Activated naive CD8-positive, alpha-beta T cell treated with anti-CD3 and anti-CD28 coated beads, Interleukin-2, amount 50 U/mL, for 16 hours (primary cell): ENCODE results near the gene MRTFA.
"Not testable (repeated sequence)": the region's sequence is repeated elsewhere in the genome, so short reads cannot be mapped to it uniquely, and the experiment has no call there.

Source experiments
- DNase-seq: peaks from one replicate; pipeline ENCODE4 v3.0.0-alpha.2; 2020; ENCODE audit warnings: low read depth, low spot score

The MRTFA gene

GRCh38 chr22:40636380-40637182 is at the start of gene MRTFA:
TSS of gene MRTFA (minus strand) at chr22:40636719.
- DNase-seq, result peak; percentile 98

- no peak for DNase-seq
These were observed 48.9 kb upstream of the MRTFA start for GRCh38 chr22:40685406-40685805.

- DNase-seq, result no peak
These were observed 48.2 kb upstream of the MRTFA start for GRCh38 chr22:40684728-40685127.

- no peak for DNase-seq
These were observed 44.9 kb upstream of the MRTFA start for GRCh38 chr22:40681451-40681850.

- no peak for DNase-seq
These were observed 44.3 kb upstream of the MRTFA start for GRCh38 chr22:40680819-40681183.

DNA sequence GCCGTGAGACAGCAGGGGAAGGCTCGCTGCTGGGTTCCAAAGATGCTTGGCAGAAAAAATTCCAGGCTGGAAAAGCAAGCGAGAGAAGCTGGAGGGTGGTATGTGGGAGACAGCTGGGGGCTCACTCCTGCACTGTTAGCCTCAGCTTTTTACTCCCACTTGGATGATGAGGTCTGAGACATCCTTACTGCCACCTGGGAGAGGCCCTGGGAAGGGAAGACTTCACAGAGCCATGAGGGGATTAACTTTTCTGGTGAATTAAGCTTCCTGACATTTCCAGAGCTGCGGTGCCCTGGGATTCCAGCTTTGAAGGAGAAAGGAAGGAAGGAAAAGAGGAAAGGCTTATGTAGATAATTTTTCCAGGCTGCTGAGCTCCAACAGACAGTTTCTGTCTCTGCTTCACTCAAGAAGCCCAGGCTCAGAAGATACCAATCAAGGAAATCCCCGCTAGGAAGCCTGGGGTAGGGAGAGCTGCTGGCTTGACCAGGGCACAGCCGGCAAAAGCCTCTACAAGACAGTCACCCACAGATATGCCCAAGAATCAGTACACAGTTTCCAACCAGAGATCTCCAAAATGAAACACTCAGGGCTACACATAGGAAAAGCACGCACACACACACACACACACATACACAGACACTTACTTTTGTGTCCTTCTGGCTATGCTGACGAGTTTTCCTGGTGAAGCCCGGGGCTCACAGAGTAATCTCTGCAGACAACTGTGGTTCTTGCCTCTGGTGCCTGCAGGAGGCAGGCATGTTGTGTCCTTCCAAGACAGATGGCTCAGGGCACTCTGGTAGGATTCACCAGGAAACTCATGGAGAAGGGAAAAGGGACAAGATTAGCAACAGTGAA is 43.7 kb upstream of the MRTFA start:
- no peak for DNase-seq

- DNase-seq, result no peak
These were observed 42.9 kb upstream of the MRTFA start, which contains the start of gene MCHR1 for GRCh38 chr22:40679249-40679963. TSS of gene MCHR1 (plus strand) at chr22:40679484. CDS start at chr22:40679653, 169 bp downstream.

DNA sequence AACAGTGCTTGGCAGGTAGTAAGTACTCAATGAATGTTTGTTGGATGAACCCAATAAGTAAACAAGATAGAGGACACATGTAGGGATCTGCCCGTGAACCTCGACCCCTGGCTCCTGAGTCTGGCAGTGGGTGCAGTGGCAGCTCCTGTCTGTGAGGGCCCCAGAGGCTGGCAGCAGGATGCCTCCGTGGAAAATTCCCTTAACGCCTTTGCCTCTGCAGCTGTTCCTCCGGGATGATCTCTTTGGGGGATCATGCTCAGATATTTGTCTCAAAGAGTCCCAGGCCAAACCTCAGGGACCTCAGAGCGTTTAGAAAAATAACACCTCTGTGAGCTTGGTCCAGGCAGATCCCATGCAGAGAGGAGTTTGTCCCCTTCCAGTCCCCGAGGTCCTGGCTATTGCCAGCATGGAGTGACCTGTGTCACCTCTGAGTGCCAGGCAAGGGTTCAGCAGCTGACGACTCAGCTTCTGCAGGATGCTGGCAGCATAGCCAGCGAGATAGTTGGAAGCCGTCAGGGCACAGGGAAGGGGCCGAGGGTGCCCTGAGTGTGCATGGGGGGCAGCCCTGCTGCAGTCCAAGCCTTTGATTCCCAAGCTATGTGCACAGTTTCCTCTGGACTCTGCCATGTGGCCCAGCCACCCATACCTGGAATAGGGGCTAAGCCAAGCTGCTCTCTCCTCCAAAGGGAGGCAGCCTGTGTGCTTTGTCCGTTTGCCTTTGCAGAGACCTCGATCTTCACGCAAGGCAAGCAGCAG is 42.2 kb upstream of the MRTFA start:
- DNase-seq, result no peak

DNA sequence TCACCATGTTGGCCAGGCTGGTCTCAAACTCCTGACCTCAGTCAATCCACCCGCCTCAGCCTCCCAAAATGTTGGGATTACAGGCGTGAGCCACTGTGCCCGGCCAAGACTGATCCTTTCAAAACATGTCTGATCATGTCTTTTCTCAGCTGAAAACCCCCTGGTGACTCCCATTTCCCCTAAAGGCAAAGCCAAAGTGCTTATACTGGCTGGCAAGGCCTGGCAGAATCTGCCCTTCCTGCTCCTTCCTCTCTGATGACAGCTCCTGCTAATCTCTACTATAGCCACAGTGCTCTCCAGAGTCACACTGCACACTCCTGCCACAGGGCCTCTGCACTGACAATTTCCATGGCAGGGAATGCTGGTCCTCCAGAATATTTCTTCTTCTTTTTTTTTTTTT is 40.1 kb upstream of the MRTFA start:
- DNase-seq, result no peak

GRCh38 chr22:40676166-40676565 is 39.6 kb upstream of the MRTFA start:
- not testable (repeated sequence) for DNase-seq

DNA sequence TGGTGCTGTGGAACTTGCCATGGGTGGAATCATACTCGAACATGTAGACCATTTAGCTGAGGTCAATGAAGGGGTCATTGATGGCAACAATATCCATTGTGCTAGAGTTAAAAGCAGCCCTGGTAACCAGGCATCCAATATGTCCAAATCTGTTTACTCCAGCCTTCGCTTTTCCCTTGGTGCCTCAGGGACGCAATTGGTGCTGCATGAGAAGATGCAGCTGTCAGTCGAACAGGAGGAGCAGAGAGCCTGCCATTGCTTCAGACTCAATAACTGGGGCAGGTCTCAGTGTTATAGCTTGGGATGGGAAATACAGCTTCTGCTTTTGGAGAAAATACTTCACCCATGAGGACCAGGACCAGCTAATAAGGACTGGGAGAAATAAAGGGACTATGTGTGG is 37.8 kb upstream of the MRTFA start:
- DNase-seq, result no peak

- no peak for DNase-seq
These were observed 36.5 kb upstream of the MRTFA start for GRCh38 chr22:40673017-40673416.

GRCh38 chr22:40671796-40672360 is 35.4 kb upstream of the MRTFA start:
- no peak for DNase-seq

- DNase-seq, result no peak
These were observed 34.9 kb upstream of the MRTFA start for GRCh38 chr22:40671369-40671768.

- no peak for DNase-seq
These were observed 33.5 kb upstream of the MRTFA start for GRCh38 chr22:40670058-40670457.

DNA sequence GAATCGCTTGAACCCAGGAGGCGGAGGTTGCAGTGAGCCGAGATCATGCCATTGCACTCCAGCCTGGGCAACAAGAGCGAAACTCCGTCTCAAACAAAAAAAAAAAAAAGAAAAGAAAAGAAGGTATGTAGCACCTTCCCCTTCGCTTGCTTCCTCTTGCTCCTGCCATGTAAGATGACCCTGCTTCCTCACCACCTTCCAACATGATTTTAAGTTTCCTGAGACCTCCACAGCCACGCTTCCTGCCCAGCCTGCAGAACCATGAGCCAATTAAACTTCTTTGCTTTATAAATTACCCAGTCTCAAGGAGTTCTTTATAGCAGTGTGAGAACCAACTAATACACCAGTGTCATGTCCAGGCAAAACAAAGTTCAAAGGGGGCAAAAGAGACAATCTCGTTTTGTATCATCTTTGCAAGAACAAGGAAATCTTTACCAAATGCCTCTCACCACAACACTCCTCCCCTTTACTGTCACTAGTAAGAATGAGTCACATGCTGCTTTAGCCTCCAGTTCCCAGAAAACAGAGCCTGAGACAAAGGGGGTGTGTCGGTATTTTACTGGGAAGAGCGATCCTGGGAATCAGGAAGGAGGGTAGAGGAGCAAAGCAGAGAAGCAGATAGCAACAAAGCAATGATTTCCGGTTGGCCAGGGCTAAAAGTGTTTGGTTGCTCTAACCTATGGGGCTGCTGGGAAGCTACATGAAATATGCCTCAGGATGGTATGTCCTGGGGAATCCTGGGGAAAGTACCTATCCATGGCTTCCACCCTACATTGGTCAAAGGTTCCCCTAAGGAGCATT is 32.3 kb upstream of the MRTFA start:
- no peak for DNase-seq

- DNase-seq, result no peak
These were observed 29.8 kb upstream of the MRTFA start for GRCh38 chr22:40666151-40666848.

DNA sequence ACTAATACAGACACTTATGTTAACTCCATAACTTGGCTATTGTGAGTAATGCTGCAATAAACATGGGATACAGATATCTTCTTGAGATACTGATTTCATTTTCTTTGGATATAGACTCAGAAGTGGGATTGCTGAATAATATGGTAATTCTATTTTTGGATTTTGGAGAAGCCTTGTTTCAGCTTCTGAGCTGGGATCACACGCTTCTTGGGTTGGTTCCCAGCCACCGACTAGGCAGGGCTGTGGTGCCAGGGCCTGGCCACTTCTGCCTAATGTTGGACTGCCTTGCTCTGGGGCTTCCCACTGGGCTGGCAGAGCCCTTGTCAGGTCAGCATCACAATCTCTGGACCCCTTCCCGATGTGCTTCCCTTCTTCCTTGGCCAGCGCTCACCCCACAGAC is 28.8 kb upstream of the MRTFA start:
- DNase-seq, result no peak

DNA sequence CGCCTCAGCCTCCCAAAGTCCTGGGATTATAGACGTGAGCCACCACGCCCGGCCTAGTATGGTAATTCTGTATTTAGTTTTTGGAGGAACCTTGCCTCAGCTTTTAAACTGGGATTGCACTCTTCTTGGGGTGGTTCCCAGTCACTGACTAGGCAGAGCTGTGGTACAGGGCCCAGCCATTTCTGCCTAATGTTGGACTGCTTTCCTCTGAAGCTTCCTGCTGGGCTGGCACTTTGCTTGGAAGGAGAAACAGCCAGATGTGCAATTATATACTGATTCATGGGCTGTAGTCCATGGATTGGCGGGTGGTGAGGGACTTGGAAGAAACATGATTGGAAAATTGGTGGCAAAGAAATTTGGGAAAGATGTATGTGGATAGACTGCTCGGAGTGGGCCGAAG is 25.2 kb upstream of the MRTFA start:
- DNase-seq, result no peak

DNA sequence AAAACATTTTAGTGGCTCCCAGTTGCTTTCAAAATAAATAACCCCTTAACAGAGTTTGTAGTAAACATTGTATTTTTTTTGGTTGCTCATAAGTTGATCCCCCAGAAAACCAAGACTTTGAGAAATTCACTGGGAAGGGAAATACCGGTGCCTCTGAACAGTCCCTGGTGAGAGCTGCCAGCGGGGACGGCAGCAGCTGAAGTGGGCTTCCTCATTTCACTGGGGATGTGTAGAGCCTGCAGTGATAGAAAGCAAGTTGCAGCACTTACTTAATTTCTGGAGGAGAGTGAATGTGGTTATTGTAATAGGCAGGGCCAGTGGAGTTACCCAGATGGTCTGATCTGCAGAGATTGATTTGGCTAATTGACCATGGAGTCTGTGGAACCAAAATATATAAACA is 24.2 kb upstream of the MRTFA start:
- no peak for DNase-seq
